SW480 (cell line): ENCODE data around the gene FKBP8.
"Not testable (repeated sequence)": the region's sequence is repeated elsewhere in the genome, so short reads cannot be mapped to it uniquely, and the experiment has no call there.

Experiments
- DNase-seq: peaks from one replicate; pipeline ENCODE4 v3.0.0-alpha.2; 2016; ENCODE audit warnings: low spot score

The FKBP8 gene

DNA sequence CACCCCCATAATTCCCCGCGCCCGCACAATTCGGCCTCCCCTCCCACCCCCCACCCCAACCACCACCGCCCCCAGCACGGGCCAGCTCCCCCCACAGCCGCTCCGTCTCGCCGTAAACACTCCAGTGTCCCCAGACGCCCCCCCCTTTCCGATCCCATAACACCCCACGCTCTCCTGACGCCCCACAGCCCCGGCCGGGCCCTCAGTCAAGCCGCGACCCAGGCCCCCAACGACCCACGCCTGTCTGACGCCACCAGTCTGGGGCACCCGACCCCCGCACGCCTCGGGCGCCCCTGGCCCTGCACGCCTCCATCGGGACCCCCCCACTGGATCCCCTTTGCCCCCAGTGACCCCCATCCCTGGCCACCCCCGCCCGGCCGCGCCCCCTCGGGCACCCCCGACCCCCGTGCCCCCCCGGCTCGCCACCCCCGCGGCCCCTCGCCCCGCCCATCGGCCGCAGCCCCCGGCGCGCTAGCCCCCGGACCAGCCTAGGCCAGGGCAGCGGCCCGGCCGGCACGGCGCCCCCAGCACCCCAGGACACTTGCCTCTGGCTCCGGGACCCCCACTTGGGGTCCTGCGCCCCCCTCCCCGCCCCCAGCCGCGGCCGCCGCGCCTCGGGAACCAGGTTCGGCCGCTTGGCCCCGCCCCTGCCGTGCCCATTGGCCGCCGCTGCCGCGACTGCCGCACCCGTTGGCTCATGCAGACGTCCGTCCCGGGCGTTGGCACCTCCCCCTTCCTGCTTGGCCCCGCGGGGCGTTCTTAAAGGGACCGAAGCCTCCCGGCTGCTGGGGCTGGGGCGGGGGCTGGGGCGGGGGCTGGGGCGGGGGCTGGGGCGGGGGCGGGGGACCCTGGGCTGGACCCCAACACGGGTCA is at the start of gene FKBP8:
Gene FKBP8, minus strand, starts transcription at position 633 of the 873 bp plus-strand sequence. CDS start 1,603 bp downstream, outside the sequence.
- peak; percentile 84 for DNase-seq

DNA sequence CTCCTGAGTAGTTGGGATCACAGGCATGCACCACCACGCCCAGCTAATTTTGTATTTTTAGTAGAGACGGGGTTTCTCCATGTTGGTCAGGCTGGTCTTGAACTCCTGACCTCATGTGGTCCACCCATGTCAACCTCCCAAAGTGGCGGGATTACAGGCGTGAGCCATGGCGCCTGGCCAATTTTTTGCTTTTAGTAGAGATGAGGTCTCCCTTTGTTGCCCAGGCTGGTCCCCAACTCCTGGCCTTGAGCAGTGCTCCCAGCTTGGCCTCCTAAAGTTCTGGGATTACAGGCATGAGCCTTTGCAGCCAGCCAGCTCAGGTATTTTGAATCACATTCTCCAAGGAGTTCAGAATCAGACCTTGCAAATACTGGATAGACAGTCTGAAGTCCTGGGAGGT is 49.4 kb upstream of the FKBP8 start:
- DNase-seq, result not testable (repeated sequence)

DNA sequence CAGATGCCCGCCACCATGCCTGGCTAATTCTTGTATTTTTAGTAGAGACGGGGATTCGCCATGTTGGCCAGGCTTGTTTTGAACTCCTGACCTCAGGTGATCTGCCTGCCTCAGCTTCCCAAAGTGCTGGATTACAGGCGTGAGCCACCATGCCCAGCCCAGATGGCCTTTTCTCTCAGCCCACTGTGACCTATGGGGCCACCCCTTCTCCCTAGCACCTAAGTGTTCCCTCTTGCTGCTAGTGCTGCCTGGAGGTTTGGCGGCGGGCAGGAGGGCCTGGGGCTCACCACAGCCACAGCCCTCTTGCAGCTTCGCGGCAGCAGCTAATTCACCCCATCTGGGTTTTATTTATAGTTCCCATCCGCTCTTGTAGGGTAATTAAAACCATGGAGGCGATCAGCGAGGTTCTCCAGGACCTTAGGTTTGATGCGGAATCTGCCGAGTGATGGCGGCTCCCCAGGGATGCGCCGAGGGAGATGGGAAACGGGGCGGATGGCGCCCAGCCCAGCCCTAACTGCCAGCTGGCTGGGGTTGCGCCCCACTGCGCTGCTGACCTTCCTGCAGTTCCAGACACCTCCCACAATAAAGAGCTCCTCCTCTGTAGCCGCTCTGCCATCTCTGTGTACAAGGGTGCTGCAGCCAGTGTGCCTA is 48.5 kb upstream of the FKBP8 start:
- no peak for DNase-seq

DNA sequence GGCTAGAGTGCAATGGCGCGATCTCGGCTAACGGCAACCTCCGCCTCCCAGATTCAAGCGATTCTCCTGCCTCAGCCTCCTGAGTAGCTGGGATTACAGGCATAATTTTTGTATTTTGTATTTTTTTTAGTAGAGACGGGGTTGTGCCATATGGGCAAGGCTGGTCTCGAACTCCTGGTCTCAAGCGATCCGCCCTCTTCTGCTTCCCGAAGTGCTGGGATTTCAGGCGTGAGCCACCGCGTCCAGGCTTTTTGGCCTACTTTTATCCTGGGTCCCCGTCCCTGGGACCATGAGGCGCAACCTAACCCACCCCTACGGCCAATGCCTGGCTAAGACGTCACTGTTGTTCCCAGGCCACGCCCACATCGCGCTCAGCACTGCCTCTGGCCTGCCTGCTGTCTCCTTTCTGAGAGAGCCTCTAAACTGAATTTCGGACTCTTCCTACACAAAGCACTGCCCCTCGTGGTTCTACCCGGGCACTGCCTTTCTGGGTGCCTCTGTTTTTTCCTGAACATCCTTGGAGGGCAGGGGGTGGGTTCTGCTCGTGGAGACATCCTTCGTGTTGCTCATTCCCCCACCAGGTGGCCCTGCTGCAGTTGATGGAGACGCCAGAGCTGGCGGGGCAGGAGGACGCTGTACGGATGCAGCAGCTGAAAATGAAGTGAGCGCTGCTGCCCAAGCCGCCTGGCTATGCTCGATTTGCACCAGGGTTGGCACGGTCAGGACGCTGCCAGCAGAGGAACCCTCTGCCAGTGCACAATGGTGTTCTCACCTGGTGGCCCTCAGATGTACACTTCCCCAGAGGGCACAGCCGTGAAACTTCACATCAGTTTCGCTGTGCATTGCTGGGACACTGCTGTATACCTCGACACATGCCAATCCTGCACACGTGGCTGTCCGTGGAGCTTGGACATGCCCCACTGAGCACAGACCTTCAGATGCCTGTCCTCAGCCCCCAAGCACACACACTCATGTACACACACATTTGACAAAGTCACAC is 47.2 kb upstream of the FKBP8 start:
- no peak for DNase-seq

DNA sequence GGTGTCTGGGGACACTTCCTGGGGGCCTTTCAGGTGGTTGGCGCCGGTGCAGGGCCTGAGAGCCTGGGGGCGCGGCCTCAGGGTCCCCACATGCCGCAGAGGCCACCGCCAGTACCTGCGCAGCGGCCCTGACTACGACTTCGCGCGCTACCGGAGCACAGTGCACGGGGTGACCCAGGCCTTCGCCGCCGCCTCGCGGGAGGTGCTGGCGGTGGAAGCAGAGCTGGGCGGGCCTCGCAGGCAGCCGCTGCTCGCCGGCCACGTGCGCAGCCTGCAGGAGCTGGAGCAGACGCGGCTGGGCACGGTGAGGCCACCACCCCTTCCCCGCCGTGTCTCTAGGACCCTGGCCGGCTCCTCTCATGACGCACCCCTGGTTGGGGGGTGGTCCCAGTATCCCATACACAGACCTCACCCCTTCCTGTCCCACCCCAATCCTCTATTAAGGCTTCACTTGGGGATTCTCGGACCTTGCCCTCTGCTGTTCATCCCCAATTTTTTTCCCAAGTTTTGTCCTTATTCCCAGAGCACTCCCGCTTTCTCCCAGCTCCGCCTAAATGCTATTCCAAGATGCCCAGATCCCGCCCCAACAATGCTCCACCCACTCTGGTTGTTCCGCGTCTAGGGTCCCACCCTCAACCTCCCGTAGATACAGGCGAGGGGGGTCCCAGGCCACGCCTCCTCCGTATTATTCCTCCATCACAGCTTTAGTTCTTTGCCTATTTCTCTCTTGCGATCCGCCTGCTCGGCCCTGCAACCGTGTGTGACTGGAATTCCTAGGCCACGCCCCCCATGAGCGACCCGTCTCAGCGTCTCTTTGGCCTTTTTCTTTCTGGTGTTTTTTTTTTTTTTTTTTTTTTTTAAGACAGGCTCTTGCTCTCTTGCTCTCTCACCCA is 46.3 kb upstream of the FKBP8 start:
- peak; percentile 77 for DNase-seq

DNA sequence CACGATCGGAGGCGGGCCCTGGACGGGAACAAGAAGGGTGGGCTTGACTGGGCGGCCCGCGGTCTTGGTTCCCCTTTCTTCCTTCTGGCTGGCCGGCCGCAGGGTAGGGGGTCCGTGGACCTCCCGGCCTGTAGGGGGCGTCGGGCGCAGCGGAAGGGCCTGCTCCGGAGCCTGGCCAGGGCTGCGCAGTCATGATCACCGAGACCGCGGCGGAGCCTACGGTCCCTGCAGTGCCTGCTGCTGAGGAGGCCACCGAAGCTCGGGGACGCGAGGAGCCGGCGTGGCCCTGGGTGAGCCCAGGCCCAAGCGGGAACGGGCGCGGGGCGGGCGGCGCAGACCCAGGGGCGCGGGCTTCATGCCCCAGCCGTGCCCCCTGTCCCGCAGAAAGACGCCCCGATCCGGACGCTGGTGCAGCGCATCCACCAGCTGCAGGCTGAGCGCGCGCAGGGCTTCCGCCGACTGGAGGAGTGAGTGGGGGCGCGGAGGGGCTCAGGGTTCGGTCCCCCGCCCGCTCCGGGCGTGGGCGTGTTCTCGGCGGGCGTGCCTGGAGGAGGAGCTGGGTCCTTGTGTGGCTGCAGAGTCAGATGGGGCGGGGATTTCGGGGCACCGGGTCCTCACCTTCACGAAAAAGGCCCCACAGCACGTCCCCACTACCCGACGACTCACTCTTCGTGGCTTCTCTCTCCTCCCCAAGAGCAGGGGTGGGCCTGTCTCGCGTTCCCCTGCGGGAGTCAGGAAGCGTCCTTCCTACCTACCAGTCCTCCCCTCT is 45.4 kb upstream of the FKBP8 start, which contains the start of gene REX1BD:
Gene REX1BD, plus strand, starts transcription at position 188 of the 769 bp plus-strand sequence. Its CDS starts 4 bp downstream, at position 192.
- peak; percentile 85 for DNase-seq

DNA sequence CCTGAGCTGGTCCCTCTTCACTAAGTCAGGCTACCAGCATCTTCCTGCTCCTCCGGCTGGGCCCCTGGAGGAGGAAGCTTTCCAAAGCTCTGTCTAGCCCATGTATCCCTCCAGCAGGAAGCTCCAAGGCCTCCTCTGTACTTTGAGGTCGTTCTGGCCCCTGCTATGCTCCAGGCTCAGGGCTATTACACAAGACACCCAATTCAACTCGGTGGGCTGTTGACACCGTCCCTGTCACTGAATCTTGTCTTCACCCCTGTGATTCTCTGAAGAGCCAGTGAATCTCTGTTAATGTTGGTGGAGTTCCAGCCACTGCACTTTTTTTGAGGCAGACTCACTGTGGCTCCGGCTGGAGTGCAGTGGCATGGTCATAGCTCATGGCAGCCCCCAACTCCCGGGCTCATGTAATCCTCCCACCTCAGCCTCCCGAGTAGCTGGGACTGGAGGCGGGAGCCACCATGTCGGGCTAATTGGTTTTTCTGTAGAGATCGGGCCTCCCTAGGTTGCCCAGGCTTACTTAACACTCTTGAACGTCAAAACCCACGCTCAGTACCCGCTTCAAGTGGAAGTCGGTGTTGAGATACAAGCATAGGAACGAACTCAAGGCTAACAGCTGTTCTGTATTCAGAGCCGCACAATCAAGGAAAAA is 44.7 kb upstream of the FKBP8 start:
- no peak for DNase-seq

DNA sequence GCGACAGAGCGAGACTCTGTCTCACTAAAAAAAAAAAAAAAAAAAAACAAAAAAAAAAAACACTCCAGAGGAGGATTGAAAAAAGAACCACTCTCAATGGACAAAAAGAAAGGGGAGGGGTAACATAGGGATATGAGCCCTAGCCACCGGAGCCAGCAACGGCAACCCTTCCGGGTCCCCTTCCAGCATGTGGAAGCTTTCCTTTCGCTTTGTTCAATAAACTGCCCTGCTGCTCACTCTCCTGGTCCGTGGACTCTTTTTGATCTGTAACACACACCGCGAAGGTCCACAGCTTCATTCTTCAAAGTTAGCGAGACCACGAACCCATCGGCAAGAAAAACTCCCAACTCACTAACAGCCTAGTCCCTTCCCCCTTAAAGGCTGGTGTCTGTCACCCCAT is 44.2 kb upstream of the FKBP8 start:
- no peak for DNase-seq

DNA sequence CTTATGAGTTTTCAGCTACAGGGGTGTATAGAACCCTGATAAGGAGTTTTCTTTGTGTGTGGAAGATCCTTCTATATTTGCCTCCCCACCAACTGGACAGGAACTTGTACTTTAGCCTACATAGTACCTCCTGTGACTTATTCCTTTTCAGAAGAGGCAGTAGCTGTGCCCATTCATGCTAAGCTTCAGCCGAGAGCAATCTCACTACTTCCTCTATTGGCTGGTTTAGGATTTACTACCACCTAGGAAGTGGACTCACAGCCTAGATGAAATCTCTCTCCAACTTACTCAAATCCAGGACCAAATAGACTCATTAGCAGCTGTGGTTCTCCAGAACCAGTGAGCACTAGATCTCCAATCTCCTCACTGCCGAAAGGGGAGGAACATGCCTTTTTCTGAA is 42.9 kb upstream of the FKBP8 start:
- no peak for DNase-seq

DNA sequence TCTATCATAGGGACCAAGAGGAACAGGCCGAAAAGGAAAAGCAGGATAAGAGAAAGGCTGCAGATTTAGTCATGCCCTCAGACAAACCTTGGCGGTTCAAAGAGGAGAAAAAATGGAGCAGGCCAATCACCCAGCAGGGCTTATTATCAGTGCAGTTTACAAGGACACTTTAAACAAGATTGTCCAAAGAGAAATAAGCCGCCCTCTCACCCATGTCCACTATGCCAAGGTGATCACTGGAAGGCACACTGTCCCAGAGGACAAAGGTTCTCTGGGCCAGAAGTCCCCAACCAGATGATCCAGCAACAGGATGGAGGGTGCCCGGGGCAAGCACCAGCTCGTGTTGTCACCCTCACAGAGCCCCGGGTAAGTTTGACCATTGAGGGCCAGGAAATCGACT is 36.9 kb upstream of the FKBP8 start:
- no peak for DNase-seq

DNA sequence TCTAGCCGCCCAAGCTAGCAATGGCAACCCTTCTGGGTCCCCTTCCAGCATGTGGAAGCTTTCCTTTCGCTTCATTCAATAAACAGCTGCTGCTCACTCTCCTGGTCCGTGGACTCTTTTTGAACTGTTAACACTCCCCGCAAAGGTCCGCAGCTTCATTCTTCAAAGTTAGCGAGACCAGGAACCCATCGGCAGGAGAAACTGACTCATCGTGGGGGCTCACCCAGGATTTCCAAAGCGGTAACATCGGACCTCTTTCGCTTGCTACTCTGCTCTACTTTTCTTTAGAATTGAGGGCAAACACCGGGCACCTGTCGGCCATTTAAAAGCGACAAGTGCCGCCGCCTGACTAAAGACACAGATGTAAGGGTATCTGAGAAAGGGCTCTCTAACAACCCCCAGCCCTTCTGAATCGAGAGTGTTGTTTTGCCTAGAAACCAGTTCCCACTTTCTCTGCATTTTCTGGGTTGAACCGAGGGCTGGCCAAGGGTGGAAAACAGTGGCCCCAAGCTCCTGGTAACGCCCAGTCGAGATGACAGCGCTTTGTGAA is 34.1 kb upstream of the FKBP8 start:
- DNase-seq, result no peak

DNA sequence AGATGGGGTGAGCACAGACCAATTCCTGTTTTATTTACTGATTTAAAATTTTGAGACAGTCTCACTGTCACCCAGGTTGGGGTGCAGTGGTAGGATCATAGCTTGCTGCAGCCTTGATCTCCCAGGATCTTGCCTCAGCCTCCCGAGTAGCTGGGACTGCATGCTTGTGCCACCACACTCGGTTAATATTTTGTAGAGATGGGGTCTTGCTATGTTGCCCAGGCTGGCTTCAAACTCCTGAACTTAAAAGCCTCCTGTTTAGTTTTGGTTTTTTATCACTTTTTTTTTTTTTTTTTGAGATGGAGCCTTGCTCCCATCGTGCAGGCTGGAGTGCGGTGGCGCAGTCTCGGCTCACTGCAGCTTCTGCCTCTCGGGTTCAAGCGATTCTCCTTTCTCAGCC is 33.0 kb upstream of the FKBP8 start:
- DNase-seq, result no peak

DNA sequence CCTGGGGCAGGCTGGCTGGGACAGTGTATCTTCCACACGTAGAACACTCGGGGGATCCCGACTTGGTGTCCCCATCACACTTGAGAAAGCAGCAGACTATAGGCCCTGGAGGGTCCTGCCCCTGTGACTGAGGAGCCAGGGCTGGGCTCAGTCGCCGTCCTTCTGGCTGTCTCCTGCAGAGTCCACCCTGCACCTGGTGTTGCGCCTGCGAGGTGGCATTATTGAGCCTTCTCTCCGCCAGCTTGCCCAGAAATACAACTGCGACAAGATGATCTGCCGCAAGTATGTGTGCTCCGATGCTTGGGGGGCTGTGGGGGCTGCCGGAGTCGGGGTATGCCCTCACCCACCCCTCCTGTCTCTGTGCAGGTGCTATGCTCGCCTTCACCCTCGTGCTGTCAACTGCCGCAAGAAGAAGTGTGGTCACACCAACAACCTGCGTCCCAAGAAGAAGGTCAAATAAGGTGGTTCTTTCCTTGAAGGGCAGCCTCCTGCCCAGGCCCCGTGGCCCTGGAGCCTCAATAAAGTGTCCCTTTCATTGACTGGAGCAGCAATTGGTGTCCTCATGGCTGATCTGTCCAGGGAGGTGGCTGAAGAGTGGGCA is 31.4 kb upstream of the FKBP8 start:
- no peak for DNase-seq

DNA sequence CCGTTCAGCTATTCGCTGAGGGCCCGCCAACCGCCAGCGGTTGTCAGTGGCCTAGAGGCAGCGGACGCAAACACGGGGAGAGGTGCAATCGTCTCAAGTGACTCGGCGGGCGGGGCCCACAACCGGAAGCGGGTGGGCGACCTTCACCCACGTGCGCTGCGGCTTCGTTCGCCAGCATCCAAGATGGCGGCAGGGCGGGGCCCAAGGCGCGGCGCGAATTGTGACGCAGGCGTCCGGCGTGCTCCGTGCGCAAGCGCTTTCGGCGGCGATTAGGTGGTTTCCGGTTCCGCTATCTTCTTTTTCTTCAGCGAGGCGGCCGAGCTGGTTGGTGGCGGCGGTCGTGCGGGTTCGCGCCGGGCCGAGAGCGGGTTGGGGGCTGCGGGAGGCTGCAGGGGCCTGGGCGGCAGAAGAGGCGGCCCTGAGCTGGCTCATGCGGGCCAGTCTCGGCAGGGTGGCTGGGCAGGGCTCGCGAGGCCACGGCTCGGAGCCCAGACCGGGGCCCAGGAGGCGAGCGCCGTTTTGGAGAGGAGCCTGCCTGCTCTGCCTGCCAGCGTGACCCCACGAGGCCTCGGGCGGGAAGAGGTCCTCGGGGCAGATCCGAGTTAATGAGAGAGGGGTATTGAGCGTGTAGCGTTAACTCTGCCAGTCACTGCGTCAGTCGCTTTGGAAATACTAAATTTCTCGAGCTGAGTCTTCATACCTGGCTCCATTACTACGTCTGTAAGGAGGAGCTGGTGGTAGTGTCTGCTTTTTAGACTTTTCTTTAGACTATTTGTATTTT is 28.4 kb upstream of the FKBP8 start, which contains the start of gene UBA52:
Gene UBA52, plus strand, starts transcription at position 294 of the 781 bp plus-strand sequence. CDS start 1,444 bp downstream, outside the sequence.
- peak; percentile 97 for DNase-seq

DNA sequence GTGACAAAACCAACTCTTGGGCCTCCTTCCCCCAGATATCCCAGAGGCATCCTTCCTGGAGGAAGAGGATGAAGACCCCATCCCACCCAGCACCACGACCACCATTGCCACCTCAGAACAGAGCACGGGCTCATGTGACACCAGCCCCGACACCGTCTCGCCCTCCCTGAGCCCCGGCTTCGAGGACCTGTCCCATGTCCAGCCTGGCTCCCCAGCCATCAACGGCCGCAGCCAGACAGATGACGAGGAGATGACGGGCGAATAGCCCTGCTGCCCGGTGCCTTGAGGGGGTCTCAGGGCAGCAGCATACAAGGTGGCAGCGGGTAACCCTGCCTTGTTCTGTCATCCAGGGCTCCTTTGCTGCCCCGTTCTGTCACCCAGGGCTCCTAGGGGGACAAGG is 25.0 kb upstream of the FKBP8 start:
- no peak for DNase-seq

DNA sequence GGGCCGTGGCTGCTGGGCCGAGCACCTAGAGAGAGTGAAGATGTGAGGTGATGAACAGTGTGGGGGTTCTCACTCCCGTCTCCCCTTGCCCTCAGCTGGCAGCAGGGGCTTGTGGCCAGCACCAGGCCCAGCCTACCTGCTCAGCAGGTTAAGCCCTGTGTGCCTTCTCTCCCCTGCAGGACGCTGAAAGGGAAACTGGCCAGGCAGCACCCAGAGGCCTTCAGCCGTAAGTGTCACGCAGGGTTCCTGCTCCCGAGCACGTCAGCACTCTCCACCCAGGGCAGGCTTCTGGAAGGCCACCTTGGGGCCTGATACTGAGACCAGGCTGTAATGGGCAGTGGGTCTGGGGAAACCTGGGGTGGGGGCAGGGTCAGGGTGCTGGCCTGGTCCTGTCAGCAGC is 23.6 kb upstream of the FKBP8 start:
- no peak for DNase-seq

DNA sequence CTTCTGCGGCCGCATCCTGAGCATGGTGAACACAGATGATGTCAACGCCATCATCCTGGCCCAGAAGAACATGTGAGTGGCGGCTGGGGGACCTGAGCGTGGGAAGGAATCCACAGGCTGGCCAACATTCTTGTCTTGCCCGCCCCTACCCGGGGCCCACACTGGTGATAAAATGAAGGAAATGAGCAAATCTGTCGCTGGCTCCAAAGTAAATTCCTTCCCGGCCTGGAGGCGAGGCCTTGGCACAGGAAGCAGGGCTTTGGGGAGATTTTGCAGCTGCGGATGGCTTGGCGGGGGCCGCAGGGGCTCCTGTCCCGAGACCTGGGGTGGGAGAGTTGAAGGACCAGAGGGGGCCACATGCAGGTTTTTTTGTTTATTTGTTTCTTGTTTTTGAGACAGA is 18.7 kb upstream of the FKBP8 start:
- no peak for DNase-seq

DNA sequence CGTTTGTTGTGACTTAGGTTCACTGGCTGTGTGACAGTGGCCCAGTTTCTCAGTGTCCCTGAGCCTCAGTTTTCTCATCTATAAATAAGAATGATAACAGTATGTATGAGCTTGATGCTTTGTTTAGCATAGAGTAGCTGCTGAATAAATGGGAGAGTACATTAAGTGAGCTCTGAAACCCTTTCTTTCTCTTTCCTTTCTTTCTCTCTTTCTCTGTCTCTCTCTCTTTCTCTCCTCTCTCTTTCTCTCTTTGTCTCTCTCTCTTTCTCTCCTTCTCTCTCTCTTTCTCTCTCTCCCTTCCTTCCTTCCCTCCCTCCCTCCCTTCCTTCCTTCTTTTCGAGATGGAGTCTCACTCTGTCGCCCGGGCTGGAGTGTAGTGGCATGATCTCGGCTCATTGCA is 16.3 kb upstream of the FKBP8 start:
- no peak for DNase-seq
